LNCaP clone FGC (cell line): Measurements from ENCODE around the gene USP9X.
"Not testable (repeated sequence)": the region's sequence is repeated elsewhere in the genome, so short reads cannot be mapped to it uniquely, and the experiment has no call there.

Experiments used
- DNase-seq: peaks from one replicate; pipeline ENCODE4 v3.0.0-alpha.2; 2011; ENCODE audit warnings: low read depth
- H3K4me3 ChIP-seq: 2 replicates; pipeline ENCODE4 v1.5.1; 2011; ENCODE audit warnings: mild to moderate bottlenecking, low read depth, low read length, control low read depth
- CTCF ChIP-seq: IDR thresholded peaks from 2 replicates; pipeline ENCODE4 v1.5.1; 2012; ENCODE audit warnings: mild to moderate bottlenecking; ENCODE audit not compliant: control insufficient read depth, insufficient read depth; ENCODE audit errors: extremely low read depth

USP9X gene

GRCh38 chrX:41178201-41178600 lies 93.0 kb downstream of the USP9X start:
- no peak overlapping the region for H3K4me3 ChIP-seq
- no peak for TF ChIP-seq CTCF
- DNase-seq = no peak

GRCh38 chrX:41180194-41180908 lies 95.1 kb downstream of the USP9X start:
- DNase-seq = peak; percentile 14
- H3K4me3 ChIP-seq = no peak overlapping the region
- TF ChIP-seq CTCF = peak; percentile 57

GRCh38 chrX:41184312-41184711 lies 99.1 kb downstream of the USP9X start:
- no peak for DNase-seq
- H3K4me3 ChIP-seq = no peak overlapping the region
- TF ChIP-seq CTCF = no peak

- DNase-seq, H3K4me3 ChIP-seq: not testable (repeated sequence)
Measured at GRCh38 chrX:41186946-41187345, 101.7 kb downstream of the USP9X start.

- TF ChIP-seq CTCF = no peak
- peak; percentile 70 for DNase-seq
- no peak overlapping the region for H3K4me3 ChIP-seq
Measured at GRCh38 chrX:41189156-41189555, 103.9 kb downstream of the USP9X start.

GRCh38 chrX:41192880-41193279 lies 107.6 kb downstream of the USP9X start:
- DNase-seq = no peak
- no peak for TF ChIP-seq CTCF
- H3K4me3 ChIP-seq = no peak overlapping the region

GRCh38 chrX:41198410-41198809 lies 113.2 kb downstream of the USP9X start:
- TF ChIP-seq CTCF = no peak
- DNase-seq = peak; percentile 65
- no peak overlapping the region for H3K4me3 ChIP-seq
